ENCODE results near the gene HINFP.
A peak's percentile ranks its signal among the peaks of the same experiment; 100 is the strongest.
"Not testable (repeated sequence)": the region's sequence is repeated elsewhere in the genome, so short reads cannot be mapped to it uniquely, and the experiment has no call there.

HINFP gene

GRCh38 chr11:119100246-119100970 lies 21.0 kb upstream of the HINFP start:
- DNase-seq = no peak

GRCh38 chr11:119100994-119101758 lies 20.2 kb upstream of the HINFP start:
- DNase-seq = peak in 1 of 4 experiments; percentile 19

- peak; percentile 59 to 71 (median 68) for DNase-seq
Measured at GRCh38 chr11:119101759-119102423, 19.5 kb upstream of the HINFP start, which contains the start of gene DPAGT1. Gene DPAGT1, minus strand, starts transcription at chr11:119101853. Its CDS starts 198 bp downstream, at chr11:119101655.

- not testable (repeated sequence) for DNase-seq
Measured at GRCh38 chr11:119103161-119103664, 18.2 kb upstream of the HINFP start.

GRCh38 chr11:119103793-119104192 lies 17.6 kb upstream of the HINFP start:
- DNase-seq = no peak

- peak; percentile 80 to 87 (median 82) for DNase-seq
Measured at GRCh38 chr11:119106564-119107537, 14.5 kb upstream of the HINFP start, which contains the start of gene C2CD2L. Gene C2CD2L, plus strand, starts transcription at chr11:119107344. Its CDS starts 398 bp downstream, at chr11:119107742.

GRCh38 chr11:119107538-119108145 lies 13.7 kb upstream of the HINFP start:
- DNase-seq = no peak

GRCh38 chr11:119108146-119108856 lies 13.1 kb upstream of the HINFP start:
- DNase-seq = no peak

GRCh38 chr11:119108857-119109221 lies 12.5 kb upstream of the HINFP start:
- no peak for DNase-seq

- no peak for DNase-seq
Measured at GRCh38 chr11:119109843-119110242, 11.5 kb upstream of the HINFP start.

- no peak for DNase-seq
Measured at GRCh38 chr11:119110439-119110838, 10.9 kb upstream of the HINFP start.

- no peak for DNase-seq
Measured at GRCh38 chr11:119111361-119111925, 9.9 kb upstream of the HINFP start.

- DNase-seq = no peak
Measured at GRCh38 chr11:119112314-119113020, 8.9 kb upstream of the HINFP start.

GRCh38 chr11:119113716-119114115 lies 7.7 kb upstream of the HINFP start:
- no peak for DNase-seq

- no peak for DNase-seq
Measured at GRCh38 chr11:119114351-119114750, 7.0 kb upstream of the HINFP start.

GRCh38 chr11:119115484-119116234 lies 5.7 kb upstream of the HINFP start:
- no peak for DNase-seq

GRCh38 chr11:119116235-119116594 lies 5.2 kb upstream of the HINFP start:
- DNase-seq = no peak

- no peak for DNase-seq
Measured at GRCh38 chr11:119116601-119117000, 4.8 kb upstream of the HINFP start.

All from activated CD4-positive, CD25-positive, alpha-beta regulatory T cell (primary cell).